GM23338 (cell line): Measurements from ENCODE around the gene NAA80.

Experiments
- CREB1 ChIP-seq: fragments of 250-450 bp; sonication (Bioruptor Pico); IDR thresholded peaks from 2 replicates; pipeline ENCODE4 v1.5.0; 2020; ENCODE audit warnings: low read depth, mild to moderate bottlenecking, moderate library complexity
- EZH2 ChIP-seq: fragments of 200-600 bp; sonication (generic); IDR thresholded peaks from one replicate; pipeline ENCODE4 v1.8.0; 2017; ENCODE audit warnings: antibody characterized with exemption, mild to moderate bottlenecking, low read depth; ENCODE audit not compliant: unreplicated experiment
- EZH2phosphoT487 ChIP-seq: fragments of 200-600 bp; sonication (generic); IDR thresholded peaks from one replicate; pipeline ENCODE4 v1.8.1; 2018; ENCODE audit warnings: antibody characterized with exemption; ENCODE audit not compliant: unreplicated experiment
- JUNB ChIP-seq: IDR thresholded peaks from one replicate; pipeline ENCODE4 v1.6.1; 2016; ENCODE audit warnings: antibody characterized with exemption; ENCODE audit not compliant: unreplicated experiment
- NANOG ChIP-seq: IDR thresholded peaks from 2 replicates; pipeline ENCODE4 v1.6.1; 2016; ENCODE audit warnings: antibody characterized with exemption, borderline replicate concordance
- POLR2AphosphoS5 ChIP-seq: IDR thresholded peaks from 2 replicates; pipeline ENCODE4 v1.6.1; 2016; ENCODE audit warnings: antibody characterized with exemption, low read depth
- TF ChIP-seq, protein P1 (sequence below), 2 experiments: fragments of 200-600 bp in 1 of 2; sonication (generic) in 1 of 2; conservative IDR thresholded peaks; 2 replicates each; pipeline versions ENCODE4 v1.5.1 to v1.6.1; 2016 to 2017; ENCODE audit warnings: antibody characterized with exemption in 2 of 2, low read depth in 2 of 2, mild to moderate bottlenecking in 2 of 2, moderate library complexity in 1 of 2
- TF ChIP-seq, protein P2 (sequence below): IDR thresholded peaks from one replicate; pipeline ENCODE4 v1.6.1; 2018; ENCODE audit warnings: antibody characterized with exemption; ENCODE audit not compliant: unreplicated experiment

DNA sequence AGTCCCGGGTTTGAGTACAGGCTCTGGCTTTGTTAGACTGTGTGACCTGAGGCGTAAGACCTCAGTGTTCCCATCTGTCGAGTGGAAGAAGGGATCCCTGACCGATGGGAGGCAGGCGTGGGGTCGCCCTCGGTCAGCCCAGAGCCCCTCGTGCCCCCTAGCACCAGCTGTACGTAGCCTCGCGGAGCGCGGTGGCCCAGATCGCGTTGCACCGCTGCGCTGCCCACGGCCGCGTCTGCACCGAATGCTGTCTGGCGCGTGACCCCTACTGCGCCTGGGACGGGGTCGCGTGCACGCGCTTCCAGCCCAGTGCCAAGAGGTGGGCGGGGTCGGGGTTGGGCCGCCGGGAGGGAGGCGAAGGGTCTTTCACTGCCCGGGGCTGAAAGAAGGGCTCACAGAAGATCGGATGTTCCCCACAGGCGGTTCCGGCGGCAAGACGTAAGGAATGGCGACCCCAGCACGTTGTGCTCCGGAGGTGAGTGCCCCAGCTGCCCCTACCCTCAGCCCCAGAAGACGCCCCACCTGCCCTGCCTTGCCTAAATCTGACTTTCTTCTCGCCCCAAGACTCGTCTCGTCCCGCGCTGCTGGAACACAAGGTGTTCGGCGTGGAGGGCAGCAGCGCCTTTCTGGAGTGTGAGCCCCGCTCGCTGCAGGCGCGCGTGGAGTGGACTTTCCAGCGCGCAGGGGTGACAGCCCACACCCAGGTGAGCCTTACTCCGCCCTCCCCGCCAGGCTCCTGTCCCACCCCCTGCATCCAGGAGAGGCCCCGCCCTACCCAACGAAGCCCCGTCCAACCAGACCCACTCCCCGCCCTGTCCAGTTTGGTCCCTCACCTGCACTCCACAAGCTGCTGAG lies 23.8 kb downstream of the NAA80 start:
- TF ChIP-seq, protein P1, sequence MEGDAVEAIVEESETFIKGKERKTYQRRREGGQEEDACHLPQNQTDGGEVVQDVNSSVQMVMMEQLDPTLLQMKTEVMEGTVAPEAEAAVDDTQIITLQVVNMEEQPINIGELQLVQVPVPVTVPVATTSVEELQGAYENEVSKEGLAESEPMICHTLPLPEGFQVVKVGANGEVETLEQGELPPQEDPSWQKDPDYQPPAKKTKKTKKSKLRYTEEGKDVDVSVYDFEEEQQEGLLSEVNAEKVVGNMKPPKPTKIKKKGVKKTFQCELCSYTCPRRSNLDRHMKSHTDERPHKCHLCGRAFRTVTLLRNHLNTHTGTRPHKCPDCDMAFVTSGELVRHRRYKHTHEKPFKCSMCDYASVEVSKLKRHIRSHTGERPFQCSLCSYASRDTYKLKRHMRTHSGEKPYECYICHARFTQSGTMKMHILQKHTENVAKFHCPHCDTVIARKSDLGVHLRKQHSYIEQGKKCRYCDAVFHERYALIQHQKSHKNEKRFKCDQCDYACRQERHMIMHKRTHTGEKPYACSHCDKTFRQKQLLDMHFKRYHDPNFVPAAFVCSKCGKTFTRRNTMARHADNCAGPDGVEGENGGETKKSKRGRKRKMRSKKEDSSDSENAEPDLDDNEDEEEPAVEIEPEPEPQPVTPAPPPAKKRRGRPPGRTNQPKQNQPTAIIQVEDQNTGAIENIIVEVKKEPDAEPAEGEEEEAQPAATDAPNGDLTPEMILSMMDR (conservative IDR thresholded peaks at IDR 0.05; ENCODE audit: low read depth in 2 of 2): no peak
- no peak for TF ChIP-seq EZH2phosphoT487
- TF ChIP-seq, protein P2, sequence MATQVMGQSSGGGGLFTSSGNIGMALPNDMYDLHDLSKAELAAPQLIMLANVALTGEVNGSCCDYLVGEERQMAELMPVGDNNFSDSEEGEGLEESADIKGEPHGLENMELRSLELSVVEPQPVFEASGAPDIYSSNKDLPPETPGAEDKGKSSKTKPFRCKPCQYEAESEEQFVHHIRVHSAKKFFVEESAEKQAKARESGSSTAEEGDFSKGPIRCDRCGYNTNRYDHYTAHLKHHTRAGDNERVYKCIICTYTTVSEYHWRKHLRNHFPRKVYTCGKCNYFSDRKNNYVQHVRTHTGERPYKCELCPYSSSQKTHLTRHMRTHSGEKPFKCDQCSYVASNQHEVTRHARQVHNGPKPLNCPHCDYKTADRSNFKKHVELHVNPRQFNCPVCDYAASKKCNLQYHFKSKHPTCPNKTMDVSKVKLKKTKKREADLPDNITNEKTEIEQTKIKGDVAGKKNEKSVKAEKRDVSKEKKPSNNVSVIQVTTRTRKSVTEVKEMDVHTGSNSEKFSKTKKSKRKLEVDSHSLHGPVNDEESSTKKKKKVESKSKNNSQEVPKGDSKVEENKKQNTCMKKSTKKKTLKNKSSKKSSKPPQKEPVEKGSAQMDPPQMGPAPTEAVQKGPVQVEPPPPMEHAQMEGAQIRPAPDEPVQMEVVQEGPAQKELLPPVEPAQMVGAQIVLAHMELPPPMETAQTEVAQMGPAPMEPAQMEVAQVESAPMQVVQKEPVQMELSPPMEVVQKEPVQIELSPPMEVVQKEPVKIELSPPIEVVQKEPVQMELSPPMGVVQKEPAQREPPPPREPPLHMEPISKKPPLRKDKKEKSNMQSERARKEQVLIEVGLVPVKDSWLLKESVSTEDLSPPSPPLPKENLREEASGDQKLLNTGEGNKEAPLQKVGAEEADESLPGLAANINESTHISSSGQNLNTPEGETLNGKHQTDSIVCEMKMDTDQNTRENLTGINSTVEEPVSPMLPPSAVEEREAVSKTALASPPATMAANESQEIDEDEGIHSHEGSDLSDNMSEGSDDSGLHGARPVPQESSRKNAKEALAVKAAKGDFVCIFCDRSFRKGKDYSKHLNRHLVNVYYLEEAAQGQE: no peak
- no peak for TF ChIP-seq CREB1 (CRISPR knock-in tag)
- TF ChIP-seq EZH2: no peak
- no peak for TF ChIP-seq JUNB
- TF ChIP-seq POLR2AphosphoS5: no peak
- no peak for TF ChIP-seq NANOG
